HepG2 (cell line): ENCODE results near the gene AQP11. TPM values are rescaled to one million over a fixed set of nuclear protein-coding genes. Genes with fewer than 3 reads are reported as not detected.
A peak's percentile ranks its signal among the peaks of the same experiment; 100 is the strongest.

ENCODE experiments used
- BCL6 ChIP-seq: IDR thresholded peaks from 2 replicates; pipeline ENCODE4 v1.6.1; 2016; ENCODE audit warnings: missing genetic modification reagents, missing compliant biosample characterization
- NFE2L1 ChIP-seq: sonication (generic); formaldehyde crosslinking; IDR thresholded peaks from 2 replicates; pipeline ENCODE4 v1.4.0; 2020; ENCODE audit warnings: missing genetic modification reagents, mild to moderate bottlenecking, borderline replicate concordance
- PRPF4 ChIP-seq: fragments of 200-400 bp; formaldehyde crosslinking; IDR thresholded peaks from 2 replicates; pipeline ENCODE4 v1.6.1; 2016; ENCODE audit warnings: low read length, low read depth; ENCODE audit not compliant: poor library complexity, severe bottlenecking
- ZNF329 ChIP-seq: sonication (generic); formaldehyde crosslinking; IDR thresholded peaks from 2 replicates; pipeline ENCODE4 v1.9.0; 2021; ENCODE audit warnings: low read depth, mild to moderate bottlenecking, missing genetic modification reagents
- polyA plus RNA-seq, 8 experiments: library from polyadenylated mRNA; depleted of rRNA in 3 of 8; stranded (reverse) in 7 of 8; unstranded in 1 of 8; fragments of >200 nt; fragmentation: Illumina TruSeq in 4 of 8; extraction: Trizol in 4 of 8; gene quantifications; 2 replicates each; pipeline versions ENCODE4 v1.2.1 to v1.2.3, GENCODE V29; 2011 to 2016; ENCODE audit warnings: low read depth in 4 of 8, missing spikeins in 1 of 8, mixed read lengths in 1 of 8; ENCODE audit not compliant: insufficient read depth in 1 of 8
- total RNA-seq, 5 experiments: library from RNA; depleted of rRNA; stranded (reverse); fragments of >200 nt; fragmentation: Illumina TruSeq; extraction: Trizol; gene quantifications; 2 replicates each; pipeline ENCODE4 v1.2.3, GENCODE V29; 2016; ENCODE audit warnings: low read depth in 1 of 5
- TF ChIP-seq, protein P1 (sequence below), 2 experiments: fragments of 450-650 bp in 1 of 2; sonication (generic) in 1 of 2; formaldehyde crosslinking in 1 of 2; IDR thresholded peaks; 2 replicates each; pipeline versions ENCODE4 v1.6.1 to v1.8.0; 2016 to 2022; ENCODE audit warnings: antibody characterized with exemption in 1 of 2, mild to moderate bottlenecking in 1 of 2, missing genetic modification reagents in 1 of 2
- TF ChIP-seq, protein P2 (sequence below): sonication (generic); formaldehyde crosslinking; IDR thresholded peaks from 2 replicates; pipeline ENCODE4 v1.4.0; 2020; ENCODE audit warnings: mild to moderate bottlenecking, missing genetic modification reagents
- TF ChIP-seq, protein P3 (sequence below): sonication (generic); formaldehyde crosslinking; conservative IDR thresholded peaks from 2 replicates; pipeline ENCODE4 v1.4.0; 2020; ENCODE audit warnings: mild to moderate bottlenecking, missing genetic modification reagents, moderate library complexity
- TF ChIP-seq, protein P4 (sequence below): sonication (generic); formaldehyde crosslinking; IDR thresholded peaks from 2 replicates; pipeline ENCODE4 v1.4.0; 2020; ENCODE audit warnings: mild to moderate bottlenecking, missing genetic modification reagents

The AQP11 gene
- total and polyA plus RNA-seq, 2 of the 13 experiments (the other 11 are each of a cell fraction or from before 2014, with no cell fraction given), result 10.4 to 15.3 TPM

DNA sequence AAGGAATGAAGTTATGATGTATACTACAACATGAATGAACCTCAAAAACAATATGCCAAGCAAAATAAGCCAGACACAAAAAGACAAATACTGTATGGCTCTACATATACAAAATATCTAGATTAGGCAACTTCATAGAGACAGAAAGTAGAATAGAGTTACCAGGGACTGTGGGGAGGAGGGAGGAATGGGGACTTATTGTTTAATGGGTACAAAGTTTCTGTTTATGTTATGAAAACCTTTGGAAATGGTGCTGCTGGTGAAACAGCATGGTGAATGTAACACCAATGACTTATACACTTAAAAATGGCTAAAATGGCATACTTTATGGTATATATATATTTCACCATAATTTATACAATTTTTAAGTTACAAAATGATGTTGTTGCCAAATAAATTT lies 4.1 kb downstream of the AQP11 start (continued):
- TF ChIP-seq, protein P1, sequence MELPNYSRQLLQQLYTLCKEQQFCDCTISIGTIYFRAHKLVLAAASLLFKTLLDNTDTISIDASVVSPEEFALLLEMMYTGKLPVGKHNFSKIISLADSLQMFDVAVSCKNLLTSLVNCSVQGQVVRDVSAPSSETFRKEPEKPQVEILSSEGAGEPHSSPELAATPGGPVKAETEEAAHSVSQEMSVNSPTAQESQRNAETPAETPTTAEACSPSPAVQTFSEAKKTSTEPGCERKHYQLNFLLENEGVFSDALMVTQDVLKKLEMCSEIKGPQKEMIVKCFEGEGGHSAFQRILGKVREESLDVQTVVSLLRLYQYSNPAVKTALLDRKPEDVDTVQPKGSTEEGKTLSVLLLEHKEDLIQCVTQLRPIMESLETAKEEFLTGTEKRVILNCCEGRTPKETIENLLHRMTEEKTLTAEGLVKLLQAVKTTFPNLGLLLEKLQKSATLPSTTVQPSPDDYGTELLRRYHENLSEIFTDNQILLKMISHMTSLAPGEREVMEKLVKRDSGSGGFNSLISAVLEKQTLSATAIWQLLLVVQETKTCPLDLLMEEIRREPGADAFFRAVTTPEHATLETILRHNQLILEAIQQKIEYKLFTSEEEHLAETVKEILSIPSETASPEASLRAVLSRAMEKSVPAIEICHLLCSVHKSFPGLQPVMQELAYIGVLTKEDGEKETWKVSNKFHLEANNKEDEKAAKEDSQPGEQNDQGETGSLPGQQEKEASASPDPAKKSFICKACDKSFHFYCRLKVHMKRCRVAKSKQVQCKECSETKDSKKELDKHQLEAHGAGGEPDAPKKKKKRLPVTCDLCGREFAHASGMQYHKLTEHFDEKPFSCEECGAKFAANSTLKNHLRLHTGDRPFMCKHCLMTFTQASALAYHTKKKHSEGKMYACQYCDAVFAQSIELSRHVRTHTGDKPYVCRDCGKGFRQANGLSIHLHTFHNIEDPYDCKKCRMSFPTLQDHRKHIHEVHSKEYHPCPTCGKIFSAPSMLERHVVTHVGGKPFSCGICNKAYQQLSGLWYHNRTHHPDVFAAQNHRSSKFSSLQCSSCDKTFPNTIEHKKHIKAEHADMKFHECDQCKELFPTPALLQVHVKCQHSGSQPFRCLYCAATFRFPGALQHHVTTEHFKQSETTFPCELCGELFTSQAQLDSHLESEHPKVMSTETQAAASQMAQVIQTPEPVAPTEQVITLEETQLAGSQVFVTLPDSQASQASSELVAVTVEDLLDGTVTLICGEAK (IDR thresholded peaks at IDR 0.05), result no peak
- TF ChIP-seq, protein P1 (CRISPR knock-in tag; IDR thresholded peaks at IDR 0.05), result no peak
- TF ChIP-seq PRPF4, result no peak
- TF ChIP-seq NFE2L1 (CRISPR knock-in tag), result no peak
- TF ChIP-seq, protein P2, sequence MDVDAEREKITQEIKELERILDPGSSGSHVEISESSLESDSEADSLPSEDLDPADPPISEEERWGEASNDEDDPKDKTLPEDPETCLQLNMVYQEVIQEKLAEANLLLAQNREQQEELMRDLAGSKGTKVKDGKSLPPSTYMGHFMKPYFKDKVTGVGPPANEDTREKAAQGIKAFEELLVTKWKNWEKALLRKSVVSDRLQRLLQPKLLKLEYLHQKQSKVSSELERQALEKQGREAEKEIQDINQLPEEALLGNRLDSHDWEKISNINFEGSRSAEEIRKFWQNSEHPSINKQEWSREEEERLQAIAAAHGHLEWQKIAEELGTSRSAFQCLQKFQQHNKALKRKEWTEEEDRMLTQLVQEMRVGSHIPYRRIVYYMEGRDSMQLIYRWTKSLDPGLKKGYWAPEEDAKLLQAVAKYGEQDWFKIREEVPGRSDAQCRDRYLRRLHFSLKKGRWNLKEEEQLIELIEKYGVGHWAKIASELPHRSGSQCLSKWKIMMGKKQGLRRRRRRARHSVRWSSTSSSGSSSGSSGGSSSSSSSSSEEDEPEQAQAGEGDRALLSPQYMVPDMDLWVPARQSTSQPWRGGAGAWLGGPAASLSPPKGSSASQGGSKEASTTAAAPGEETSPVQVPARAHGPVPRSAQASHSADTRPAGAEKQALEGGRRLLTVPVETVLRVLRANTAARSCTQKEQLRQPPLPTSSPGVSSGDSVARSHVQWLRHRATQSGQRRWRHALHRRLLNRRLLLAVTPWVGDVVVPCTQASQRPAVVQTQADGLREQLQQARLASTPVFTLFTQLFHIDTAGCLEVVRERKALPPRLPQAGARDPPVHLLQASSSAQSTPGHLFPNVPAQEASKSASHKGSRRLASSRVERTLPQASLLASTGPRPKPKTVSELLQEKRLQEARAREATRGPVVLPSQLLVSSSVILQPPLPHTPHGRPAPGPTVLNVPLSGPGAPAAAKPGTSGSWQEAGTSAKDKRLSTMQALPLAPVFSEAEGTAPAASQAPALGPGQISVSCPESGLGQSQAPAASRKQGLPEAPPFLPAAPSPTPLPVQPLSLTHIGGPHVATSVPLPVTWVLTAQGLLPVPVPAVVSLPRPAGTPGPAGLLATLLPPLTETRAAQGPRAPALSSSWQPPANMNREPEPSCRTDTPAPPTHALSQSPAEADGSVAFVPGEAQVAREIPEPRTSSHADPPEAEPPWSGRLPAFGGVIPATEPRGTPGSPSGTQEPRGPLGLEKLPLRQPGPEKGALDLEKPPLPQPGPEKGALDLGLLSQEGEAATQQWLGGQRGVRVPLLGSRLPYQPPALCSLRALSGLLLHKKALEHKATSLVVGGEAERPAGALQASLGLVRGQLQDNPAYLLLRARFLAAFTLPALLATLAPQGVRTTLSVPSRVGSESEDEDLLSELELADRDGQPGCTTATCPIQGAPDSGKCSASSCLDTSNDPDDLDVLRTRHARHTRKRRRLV (CRISPR knock-in tag), result no peak
- peak; percentile 39; the same call in 1 of the 2 replicates for TF ChIP-seq BCL6
- TF ChIP-seq, protein P3, sequence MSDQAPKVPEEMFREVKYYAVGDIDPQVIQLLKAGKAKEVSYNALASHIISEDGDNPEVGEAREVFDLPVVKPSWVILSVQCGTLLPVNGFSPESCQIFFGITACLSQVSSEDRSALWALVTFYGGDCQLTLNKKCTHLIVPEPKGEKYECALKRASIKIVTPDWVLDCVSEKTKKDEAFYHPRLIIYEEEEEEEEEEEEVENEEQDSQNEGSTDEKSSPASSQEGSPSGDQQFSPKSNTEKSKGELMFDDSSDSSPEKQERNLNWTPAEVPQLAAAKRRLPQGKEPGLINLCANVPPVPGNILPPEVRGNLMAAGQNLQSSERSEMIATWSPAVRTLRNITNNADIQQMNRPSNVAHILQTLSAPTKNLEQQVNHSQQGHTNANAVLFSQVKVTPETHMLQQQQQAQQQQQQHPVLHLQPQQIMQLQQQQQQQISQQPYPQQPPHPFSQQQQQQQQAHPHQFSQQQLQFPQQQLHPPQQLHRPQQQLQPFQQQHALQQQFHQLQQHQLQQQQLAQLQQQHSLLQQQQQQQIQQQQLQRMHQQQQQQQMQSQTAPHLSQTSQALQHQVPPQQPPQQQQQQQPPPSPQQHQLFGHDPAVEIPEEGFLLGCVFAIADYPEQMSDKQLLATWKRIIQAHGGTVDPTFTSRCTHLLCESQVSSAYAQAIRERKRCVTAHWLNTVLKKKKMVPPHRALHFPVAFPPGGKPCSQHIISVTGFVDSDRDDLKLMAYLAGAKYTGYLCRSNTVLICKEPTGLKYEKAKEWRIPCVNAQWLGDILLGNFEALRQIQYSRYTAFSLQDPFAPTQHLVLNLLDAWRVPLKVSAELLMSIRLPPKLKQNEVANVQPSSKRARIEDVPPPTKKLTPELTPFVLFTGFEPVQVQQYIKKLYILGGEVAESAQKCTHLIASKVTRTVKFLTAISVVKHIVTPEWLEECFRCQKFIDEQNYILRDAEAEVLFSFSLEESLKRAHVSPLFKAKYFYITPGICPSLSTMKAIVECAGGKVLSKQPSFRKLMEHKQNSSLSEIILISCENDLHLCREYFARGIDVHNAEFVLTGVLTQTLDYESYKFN (CRISPR knock-in tag), result peak; percentile 68
- TF ChIP-seq, protein P4, sequence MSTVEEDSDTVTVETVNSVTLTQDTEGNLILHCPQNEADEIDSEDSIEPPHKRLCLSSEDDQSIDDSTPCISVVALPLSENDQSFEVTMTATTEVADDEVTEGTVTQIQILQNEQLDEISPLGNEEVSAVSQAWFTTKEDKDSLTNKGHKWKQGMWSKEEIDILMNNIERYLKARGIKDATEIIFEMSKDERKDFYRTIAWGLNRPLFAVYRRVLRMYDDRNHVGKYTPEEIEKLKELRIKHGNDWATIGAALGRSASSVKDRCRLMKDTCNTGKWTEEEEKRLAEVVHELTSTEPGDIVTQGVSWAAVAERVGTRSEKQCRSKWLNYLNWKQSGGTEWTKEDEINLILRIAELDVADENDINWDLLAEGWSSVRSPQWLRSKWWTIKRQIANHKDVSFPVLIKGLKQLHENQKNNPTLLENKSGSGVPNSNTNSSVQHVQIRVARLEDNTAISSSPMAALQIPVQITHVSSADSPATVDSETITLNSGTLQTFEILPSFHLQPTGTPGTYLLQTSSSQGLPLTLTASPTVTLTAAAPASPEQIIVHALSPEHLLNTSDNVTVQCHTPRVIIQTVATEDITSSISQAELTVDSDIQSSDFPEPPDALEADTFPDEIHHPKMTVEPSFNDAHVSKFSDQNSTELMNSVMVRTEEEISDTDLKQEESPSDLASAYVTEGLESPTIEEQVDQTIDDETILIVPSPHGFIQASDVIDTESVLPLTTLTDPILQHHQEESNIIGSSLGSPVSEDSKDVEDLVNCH (CRISPR knock-in tag), result no peak
- no peak for TF ChIP-seq ZNF329
